MM.1S (cell line): ENCODE data around the gene ST7.

Experiments
- DNase-seq: peaks from one replicate; pipeline ENCODE4 v3.0.0-alpha.2; 2015
- H2AFZ ChIP-seq: fragments of 300-600 bp; sonication (generic); 2 replicates; pipeline ENCODE4 v1.6.0; 2016; ENCODE audit warnings: antibody characterized with exemption, low read length
- H3F3A ChIP-seq: fragments of 300-600 bp; sonication (generic); 2 replicates; pipeline ENCODE4 v1.6.1; 2016; ENCODE audit warnings: mild to moderate bottlenecking, antibody characterized with exemption, low read length, moderate library complexity, mixed read lengths; ENCODE audit not compliant: insufficient read depth
- H3K27ac ChIP-seq: fragments of 300-600 bp; sonication (generic); 2 replicates; pipeline ENCODE4 v1.5.1; 2016; ENCODE audit warnings: mild to moderate bottlenecking, low read length
- H3K27me3 ChIP-seq: fragments of 300-600 bp; sonication (generic); replicated peaks from 2 replicates; pipeline ENCODE4 v1.6.0; 2016; ENCODE audit warnings: low read length; ENCODE audit not compliant: insufficient read depth
- H3K36me3 ChIP-seq: fragments of 300-600 bp; sonication (generic); replicated peaks from 2 replicates; pipeline ENCODE4 v1.6.1; 2016; ENCODE audit warnings: mild to moderate bottlenecking, low read length, mixed read lengths; ENCODE audit not compliant: insufficient read depth
- H3K4me1 ChIP-seq: fragments of 300-600 bp; sonication (generic); 2 replicates; pipeline ENCODE4 v1.6.1; 2016; ENCODE audit warnings: low read length, mixed read lengths
- H3K4me2 ChIP-seq: fragments of 300-600 bp; sonication (generic); 2 replicates; pipeline ENCODE4 v1.6.0; 2016; ENCODE audit warnings: low read depth, low read length
- H3K4me3 ChIP-seq: fragments of 300-600 bp; sonication (generic); 2 replicates; pipeline ENCODE4 v1.5.1; 2016; ENCODE audit warnings: low read length, mixed read lengths
- H3K79me2 ChIP-seq: fragments of 300-600 bp; sonication (generic); 2 replicates; pipeline ENCODE4 v1.6.1; 2016; ENCODE audit warnings: mixed run types, low read length, mixed read lengths
- H3K9ac ChIP-seq: fragments of 300-600 bp; sonication (generic); 2 replicates; pipeline ENCODE4 v1.6.1; 2016; ENCODE audit warnings: low read length, mixed read lengths
- H3K9me2 ChIP-seq: fragments of 300-600 bp; sonication (generic); replicated peaks from 2 replicates; pipeline ENCODE4 v1.6.1; 2016; ENCODE audit warnings: mild to moderate bottlenecking, low read length, mixed read lengths; ENCODE audit not compliant: insufficient read depth
- H3K9me3 ChIP-seq: fragments of 300-600 bp; sonication (generic); replicated peaks from 2 replicates; pipeline ENCODE4 v1.6.1; 2016; ENCODE audit warnings: mild to moderate bottlenecking, low read length, mixed read lengths; ENCODE audit not compliant: insufficient read depth
- H4K20me1 ChIP-seq: fragments of 300-600 bp; sonication (generic); 2 replicates; pipeline ENCODE4 v1.6.1; 2016; ENCODE audit warnings: mild to moderate bottlenecking, low read length, moderate library complexity, mixed read lengths; ENCODE audit not compliant: insufficient read depth
- CTCF ChIP-seq: fragments of 300-600 bp; sonication (generic); IDR thresholded peaks from 2 replicates; pipeline ENCODE4 v1.5.1; 2016; ENCODE audit warnings: antibody characterized with exemption, low read length, mixed read lengths
- EZH2 ChIP-seq: fragments of 300-600 bp; sonication (generic); optimal IDR thresholded peaks from 2 replicates; pipeline ENCODE3; 2017; ENCODE audit warnings: low read depth, mild to moderate bottlenecking, antibody characterized with exemption, low read length, mixed read lengths
- EZH2phosphoT487 ChIP-seq: fragments of 300-600 bp; sonication (generic); IDR thresholded peaks from 2 replicates; pipeline ENCODE4 v1.6.1; 2018; ENCODE audit warnings: antibody characterized with exemption, low read length

Gene ST7

GRCh38 chr7:117014099-117014656 is 60.9 kb downstream of the ST7 start:
- peaks cover 42% of the 10 kb centered on the region for H3K79me2 ChIP-seq
- TF ChIP-seq EZH2: no peak
- no peak for TF ChIP-seq CTCF
- no peak for TF ChIP-seq EZH2phosphoT487
- peaks cover 29% of the 10 kb centered on the region for H3K4me1 ChIP-seq
- no peaks in the 10 kb centered on the region for H3K9me2 ChIP-seq
- H3K9ac ChIP-seq: no peak overlapping the region
- no peak overlapping the region for H3K4me2 ChIP-seq
- H4K20me1 ChIP-seq: peaks cover 14% of the 10 kb centered on the region
- H3K4me3 ChIP-seq: no peak overlapping the region
- no peak overlapping the region for H2AFZ ChIP-seq
- H3K9me3 ChIP-seq: no peaks in the 10 kb centered on the region
- H3F3A ChIP-seq: no peaks in the 10 kb centered on the region
- H3K27ac ChIP-seq: no peak overlapping the region
- no peak for DNase-seq
- no peaks in the 10 kb centered on the region for H3K36me3 ChIP-seq
- H3K27me3 ChIP-seq: no peaks in the 10 kb centered on the region

GRCh38 chr7:117014673-117015133 is 61.4 kb downstream of the ST7 start:
- H3K9me2 ChIP-seq: no peaks in the 10 kb centered on the region
- peaks cover 41% of the 10 kb centered on the region for H3K79me2 ChIP-seq
- H3K4me2 ChIP-seq: no peak overlapping the region
- H3K27ac ChIP-seq: no peak overlapping the region
- DNase-seq: no peak
- no peak overlapping the region for H3K9ac ChIP-seq
- no peaks in the 10 kb centered on the region for H3K27me3 ChIP-seq
- H3F3A ChIP-seq: no peaks in the 10 kb centered on the region
- no peaks in the 10 kb centered on the region for H3K36me3 ChIP-seq
- peaks cover 14% of the 10 kb centered on the region for H4K20me1 ChIP-seq
- H3K4me3 ChIP-seq: no peak overlapping the region
- H3K9me3 ChIP-seq: no peaks in the 10 kb centered on the region
- TF ChIP-seq CTCF (no peak), EZH2phosphoT487 (no peak), EZH2 (no peak)
- peaks cover 24% of the 10 kb centered on the region for H3K4me1 ChIP-seq
- H2AFZ ChIP-seq: no peak overlapping the region

- Histone ChIP-seq H3K9me3 (no peaks in the 10 kb centered on the region), H3K79me2 (peaks cover 33% of the 10 kb centered on the region)
Measured at GRCh38 chr7:117015258-117016184, 62.2 kb downstream of the ST7 start.

More at GRCh38 chr7:117015258-117016184, 62.2 kb downstream of the ST7 start:
- no peaks in the 10 kb centered on the region for H3K27me3 ChIP-seq
- H3K4me2 ChIP-seq: no peak overlapping the region
- DNase-seq: no peak
- peaks cover 15% of the 10 kb centered on the region for H3K4me1 ChIP-seq
- H3K36me3 ChIP-seq: no peaks in the 10 kb centered on the region
- no peaks in the 10 kb centered on the region for H3F3A ChIP-seq
- TF ChIP-seq EZH2: no peak
- TF ChIP-seq CTCF: no peak
- TF ChIP-seq EZH2phosphoT487: no peak
- H3K27ac ChIP-seq: no peak overlapping the region
- no peak overlapping the region for H2AFZ ChIP-seq
- no peak overlapping the region for H3K4me3 ChIP-seq
- no peak overlapping the region for H3K9ac ChIP-seq
- peaks cover 11% of the 10 kb centered on the region for H4K20me1 ChIP-seq
- H3K9me2 ChIP-seq: no peaks in the 10 kb centered on the region
